HG02759 (cell line): ENCODE measurements around the gene IMP4.

Source experiments
- ATAC-seq: cut with Tn5 transposase; IDR thresholded peaks from one replicate; pipeline ENCODE4 v1.9.1; 2021; ENCODE audit warnings: mild to moderate bottlenecking, moderate library complexity; ENCODE audit not compliant: unreplicated experiment

IMP4 gene

DNA sequence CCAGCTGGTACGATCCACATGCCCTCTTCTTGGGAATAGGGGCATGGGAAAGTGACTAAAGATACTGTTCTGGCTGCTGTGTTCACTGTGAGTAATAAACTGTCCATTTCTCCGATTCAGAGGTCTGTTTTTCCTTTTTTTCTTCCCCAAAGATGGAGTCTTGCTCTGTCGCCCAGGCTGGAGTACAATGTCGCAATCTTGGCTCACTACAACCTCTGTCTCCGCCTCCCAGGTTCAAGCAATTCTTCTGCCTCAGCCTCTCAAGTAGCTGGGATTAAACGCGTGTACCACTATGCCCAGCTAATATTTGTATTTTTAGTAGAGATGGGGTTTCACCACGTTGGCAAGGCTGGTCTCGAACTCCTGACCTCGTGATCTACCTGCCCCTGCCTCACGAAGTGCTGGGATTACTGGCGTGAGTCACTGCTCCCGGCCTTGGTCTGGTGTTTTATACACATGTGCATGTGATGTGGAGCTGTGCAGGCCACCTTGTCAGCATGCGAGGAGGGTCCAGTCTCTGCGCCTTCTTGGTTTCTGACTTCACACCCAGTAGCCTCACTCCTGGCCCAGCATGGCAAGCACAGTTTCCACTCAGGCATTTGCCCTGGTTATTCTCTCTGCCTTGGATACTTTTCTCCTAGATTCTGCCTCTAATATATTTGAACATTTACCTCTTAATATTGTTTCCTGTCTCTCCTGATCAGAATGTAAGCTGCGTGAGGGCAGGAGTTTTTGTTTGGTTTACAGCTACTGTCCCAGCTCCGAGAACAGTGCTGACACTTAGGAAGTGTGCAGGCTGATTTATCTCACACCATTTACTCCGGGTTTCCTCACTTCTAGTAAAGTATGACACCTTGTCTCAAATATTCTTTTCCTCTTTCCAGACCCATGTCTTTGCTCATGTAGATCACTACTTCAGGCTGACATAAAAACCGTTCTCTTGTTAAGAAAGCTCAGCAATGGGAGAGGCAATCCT lies 32.9 kb downstream of the IMP4 start:
- ATAC-seq = no peak

DNA sequence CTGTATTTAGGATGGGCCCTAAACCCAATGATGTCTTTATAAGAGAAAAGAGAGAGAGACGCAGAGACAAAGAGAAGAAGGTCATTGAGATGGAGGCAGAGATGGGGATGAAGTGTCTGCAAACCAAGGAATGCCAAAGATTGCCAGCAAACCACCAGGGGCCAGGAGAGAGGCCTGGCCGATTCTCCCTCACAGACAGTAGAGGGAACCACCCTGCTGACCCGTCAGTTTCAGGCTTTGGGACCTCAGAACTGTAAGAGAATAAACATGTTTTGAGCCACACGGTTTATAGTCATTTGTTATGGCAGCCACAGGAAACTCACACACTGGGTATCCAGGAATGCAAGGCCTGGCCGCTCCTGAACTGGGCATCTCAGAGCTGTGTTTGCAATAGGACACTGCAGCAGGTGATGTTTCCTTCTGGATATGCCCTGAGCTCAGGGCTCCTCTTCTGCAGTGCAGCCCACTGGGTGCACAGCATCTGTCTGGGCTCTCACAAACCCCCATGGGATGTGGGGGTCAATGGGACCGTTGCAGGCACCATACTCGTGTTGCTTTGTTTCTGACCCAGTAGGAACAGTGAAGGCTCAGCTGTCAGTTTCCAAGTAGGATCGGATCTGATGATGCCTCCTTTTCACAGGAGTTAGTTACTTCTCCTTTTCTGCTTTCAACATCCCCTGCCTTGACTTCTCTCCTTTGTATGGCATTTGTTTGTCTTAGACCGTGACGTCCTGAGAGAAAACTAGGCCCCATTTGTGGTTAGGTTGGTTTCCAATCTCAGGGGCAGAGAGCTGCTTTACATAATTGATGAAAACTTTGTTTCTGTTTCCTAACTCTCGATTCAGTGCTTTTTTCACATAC lies 34.0 kb downstream of the IMP4 start:
- peak; percentile 48 for ATAC-seq

DNA sequence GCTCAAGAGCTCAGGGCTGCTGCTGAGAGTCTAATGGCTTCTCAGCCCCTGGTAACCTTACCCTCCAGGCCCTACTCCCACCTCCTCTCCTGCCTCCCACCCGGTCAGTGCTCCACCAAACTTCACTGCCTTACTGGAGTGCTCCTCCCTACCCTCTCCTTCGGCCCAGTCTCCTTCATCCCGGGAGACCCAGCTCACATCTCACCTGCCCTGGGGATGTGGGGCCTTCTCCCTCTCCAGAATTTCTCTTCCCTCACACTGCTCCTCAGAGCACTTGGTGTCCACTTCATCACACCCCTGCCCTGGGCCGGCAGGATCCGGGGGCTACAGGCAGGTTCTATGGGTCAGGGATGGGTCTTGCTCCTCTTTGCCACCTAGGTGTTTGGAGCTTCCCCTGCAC lies 34.8 kb downstream of the IMP4 start:
- no peak for ATAC-seq

DNA sequence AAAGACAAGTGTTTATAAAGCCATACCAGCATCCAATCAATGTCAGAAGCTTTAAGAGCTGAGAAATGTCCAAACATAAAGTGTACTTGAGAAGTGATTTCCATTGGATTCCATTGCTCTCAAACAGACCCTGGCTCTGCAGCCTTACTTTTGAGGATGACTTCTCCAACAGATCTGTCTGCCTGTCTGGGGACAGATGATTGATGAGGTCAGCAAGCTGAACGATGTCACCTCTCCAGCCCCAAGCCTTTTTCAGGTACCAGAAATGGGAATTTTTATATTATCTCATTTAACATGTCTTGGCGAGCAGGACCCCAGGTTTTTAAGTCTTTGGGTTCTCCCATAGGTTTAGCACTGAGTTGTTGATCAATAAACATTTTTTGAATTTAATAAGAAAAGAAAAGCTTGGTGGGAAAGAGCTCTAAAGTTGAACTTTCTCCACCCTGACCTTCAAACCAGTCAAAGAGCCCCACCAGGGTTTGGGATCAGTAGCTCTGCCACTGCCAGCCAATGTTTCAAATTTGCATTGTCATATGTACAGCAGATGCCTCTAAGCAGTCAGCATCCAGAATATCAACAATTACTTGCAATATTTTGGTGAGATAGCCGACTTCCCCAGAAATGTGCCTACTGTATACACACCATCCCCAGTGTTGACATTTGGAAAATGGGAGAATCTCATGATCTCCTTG lies 35.7 kb downstream of the IMP4 start:
- no peak for ATAC-seq

DNA sequence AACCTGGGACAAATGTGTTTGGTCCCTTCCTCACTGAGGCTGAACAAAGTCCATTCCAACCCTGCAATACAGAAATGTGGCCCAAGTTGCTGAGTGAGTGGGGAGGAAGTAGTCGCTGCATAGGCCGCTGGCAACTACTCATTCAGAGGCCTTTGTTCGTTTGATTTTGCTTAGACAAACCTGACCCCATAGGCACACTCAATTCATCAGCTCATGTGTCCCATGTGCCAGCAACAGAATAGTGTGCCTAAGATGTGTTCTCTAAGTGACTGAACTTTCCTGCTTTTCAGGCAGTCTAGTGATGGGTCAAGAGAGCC lies 36.2 kb downstream of the IMP4 start:
- ATAC-seq = no peak

DNA sequence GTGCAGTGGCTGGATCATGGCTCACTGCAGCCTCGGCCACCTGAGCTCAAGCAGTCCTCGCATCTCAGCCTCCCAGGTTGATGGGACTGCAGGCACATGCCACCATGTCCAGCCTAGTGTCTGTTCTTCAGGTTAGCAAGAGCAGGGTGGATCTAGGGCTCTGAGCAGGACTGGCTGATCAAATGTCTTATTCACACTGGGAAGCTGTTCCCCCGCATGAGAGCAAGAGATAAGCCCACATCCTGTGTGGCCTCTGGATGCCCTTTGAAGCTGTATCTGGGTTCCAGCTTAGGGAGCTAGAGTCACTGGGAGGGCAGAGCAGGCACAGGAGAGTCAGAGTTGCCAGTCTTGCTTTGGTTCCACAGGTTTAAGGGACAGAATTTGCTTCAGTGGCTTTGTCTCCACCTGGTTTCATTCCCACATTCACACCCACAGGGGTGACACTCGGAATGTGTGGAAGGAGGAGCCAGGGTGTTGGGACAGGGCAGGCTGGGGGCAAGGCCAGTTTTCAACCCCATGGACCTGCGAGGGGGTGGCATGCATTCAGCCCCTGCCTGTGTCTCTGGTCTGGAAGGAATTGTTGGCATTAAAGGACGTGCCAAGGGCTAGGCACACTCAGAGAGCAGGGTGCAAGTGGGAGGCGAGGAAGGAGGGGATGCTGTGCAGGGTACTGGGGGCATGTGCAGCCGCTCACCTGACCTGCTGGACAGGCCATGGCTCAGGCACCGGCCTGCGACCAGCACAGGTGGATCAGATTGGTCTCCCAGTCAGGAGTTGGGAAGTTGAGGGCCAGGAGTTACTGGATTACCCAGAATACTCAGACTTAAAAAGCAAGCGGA lies 37.6 kb downstream of the IMP4 start:
- ATAC-seq = no peak

DNA sequence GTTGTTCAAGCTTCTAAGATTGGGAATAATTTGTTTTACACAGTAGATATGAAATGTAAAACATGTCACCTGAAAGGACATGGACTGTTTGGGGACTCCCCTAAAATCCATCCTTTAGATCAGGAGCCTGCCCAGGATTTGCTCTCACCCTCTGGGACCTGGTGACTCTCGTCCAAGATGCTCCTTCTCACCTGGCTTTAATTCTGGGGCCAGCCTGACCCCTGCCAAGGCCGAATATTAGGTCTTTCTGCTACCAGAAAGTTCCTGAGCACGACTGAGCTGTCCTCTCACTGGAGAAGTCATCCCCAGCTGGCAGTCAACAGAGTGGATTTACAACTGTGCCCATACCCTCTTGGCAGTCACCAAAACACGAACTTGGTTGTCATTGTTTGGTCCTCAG lies 38.4 kb downstream of the IMP4 start:
- ATAC-seq = no peak

DNA sequence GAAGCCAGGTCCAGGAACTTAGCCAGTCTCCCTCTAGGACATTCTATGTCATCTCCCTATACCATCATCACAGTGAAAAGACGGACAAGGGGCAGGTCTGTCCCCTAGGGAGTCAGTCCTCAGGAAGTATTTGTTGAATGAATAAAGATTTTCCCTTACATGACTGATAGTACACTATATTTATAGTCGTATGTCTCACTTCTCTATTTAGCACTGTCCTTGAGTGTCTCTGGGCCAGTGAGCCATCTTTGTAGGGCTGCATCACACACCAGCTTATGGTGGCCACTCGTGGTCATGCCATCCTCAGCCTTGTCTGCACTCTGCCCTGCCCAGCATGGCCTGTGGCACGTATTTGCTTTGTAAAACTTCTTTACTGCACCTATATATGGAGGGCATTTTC lies 38.9 kb downstream of the IMP4 start:
- no peak for ATAC-seq

DNA sequence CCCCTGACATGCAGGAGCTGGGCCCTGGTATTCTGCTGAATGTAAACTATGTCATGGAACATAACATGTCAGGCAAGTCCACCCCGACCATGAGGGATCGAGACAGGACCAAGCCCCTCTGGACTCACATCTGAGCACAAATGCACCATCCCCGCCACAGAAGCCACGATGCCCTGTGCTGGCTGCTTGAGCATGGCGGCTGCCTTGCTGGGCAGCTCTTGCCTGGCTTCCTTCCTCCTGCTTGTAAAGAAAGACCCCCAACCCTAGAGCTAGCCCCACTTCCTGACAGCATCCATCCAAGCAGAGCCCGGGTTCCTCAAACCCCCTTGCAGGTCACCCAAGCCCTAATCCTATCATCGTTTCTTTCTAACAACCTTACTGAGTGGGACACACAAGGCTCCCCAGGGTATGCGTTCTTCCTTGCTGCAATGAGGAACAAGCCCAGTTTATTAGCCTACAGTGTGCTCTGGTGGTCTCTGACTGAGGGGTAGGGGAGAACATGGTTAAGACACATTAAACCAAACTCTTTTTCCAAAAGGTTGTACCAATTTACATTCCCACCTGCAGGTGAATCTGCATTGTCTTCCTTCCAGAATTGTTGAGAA lies 39.7 kb downstream of the IMP4 start:
- ATAC-seq = no peak

DNA sequence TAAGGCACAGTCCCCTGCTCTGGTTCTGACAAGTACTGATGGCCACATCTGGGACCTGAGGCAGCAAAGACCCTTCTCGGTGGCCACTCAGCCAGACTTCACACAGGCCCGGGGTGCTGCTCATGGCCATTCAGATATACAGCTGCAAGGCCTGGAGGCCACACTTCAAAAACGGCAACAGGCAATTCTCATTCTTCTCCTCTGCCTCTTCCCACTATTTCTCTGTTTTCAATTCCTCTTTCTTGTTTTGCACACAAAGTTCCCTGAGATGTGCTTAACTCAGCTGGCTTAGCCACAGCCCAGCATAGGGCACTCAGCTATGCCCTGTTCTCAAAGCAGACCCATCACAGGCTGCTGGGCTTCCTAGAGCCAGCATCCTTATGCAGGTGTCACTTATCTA lies 43.0 kb downstream of the IMP4 start:
- ATAC-seq = peak; percentile 57

DNA sequence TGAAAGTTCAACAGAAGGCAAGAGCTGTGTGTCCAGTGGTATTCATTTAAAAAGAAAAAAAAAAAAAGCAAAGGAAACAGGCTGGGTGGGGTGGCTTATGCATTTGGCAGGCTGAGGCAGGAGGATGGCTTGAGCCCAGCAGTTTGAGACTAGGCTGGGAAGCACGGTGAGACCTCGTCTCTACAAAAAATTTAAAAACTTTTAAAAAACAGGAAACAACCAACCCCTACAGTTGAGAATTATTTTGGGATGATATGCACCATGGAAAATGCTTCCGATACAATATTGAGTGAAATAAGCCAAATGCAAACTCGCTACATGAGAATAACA lies 44.3 kb downstream of the IMP4 start:
- ATAC-seq = no peak

DNA sequence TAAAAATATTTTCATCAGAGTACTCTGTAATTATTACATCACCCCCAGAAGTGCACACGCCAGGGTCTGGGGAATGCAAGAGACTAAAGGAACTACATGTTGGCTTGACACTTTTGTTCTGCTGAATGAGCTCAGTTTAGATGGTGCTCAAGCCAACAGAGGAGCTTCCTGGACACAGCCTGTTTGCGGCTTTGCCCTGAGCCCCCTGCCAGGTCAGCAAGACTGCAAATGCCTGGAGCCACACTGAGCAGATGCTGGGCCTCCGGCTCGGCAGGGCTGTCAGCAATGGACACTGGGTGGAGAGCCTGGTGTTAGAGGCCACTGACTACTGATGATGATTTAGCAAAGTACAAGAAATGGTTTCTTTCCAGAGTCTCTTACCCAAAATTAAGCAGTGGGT lies 45.1 kb downstream of the IMP4 start:
- no peak for ATAC-seq

DNA sequence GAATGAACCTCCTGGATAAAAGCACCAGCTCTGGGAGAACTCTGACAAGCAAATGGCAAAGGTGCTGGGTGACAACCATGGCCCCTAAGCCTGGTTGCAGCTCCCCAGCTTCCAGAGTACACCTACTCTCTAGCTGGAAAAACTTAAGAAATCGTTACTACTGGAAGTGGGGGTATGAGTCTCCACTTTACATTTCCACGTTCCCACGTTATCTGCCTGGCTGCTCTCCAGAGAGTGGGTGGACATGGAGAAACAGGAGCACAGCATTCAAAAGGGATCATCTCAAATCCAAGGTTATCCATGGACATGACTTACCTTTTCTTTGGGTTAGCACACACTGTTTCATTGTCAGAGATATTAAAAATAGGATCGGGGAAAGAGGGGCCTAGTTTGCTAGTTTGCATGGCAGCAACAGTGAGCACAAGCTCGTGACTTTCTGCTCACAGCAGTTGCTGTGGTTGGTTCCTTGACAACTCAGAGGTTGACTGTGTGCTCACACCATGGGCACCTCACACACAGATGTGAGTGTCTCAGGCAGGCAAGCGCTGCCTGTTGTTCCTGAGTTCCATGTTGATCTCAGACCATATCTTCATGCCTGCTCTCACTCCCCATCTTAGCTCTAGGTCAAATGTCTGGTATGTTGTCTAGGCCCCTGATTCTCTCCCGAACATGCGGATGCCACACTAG lies 45.7 kb downstream of the IMP4 start:
- no peak for ATAC-seq

DNA sequence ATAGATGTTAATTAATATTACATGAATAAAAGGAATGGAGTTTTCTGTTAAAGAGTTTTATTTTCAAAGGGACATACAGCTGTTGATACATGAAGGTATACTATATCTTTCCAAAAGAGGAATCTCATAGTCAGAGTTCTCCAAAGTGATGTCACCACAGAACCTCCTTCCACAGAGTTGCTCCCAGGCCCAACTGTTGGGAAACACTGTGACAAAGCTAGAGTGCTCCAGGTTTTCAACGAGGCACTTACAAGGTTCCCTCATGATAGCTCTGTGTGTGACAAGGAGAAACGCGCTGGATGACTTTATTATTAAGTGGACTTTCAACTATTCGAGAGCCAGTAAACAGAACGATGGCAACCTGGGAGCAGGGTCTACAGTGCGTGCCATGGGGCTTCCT lies 46.7 kb downstream of the IMP4 start:
- no peak for ATAC-seq

DNA sequence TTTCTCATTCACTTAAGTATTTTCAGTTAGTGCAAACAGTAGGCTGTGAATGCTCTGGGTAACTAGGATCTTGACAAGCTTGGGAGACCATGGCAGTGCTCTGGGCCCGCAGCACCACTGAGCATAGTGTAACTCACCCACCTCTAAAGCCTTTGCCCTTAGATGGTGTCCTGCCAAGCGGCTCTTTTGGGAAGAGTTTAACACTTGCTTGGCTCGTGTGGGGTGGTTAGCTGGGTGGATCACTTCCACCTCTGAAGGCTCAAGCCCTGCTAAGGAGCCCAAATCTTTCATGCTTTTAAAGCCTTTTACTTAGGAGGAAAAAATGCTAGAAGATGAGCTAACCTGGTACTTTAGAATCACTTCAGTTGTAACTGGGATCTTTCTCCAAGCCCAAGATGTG lies 47.1 kb downstream of the IMP4 start:
- no peak for ATAC-seq

DNA sequence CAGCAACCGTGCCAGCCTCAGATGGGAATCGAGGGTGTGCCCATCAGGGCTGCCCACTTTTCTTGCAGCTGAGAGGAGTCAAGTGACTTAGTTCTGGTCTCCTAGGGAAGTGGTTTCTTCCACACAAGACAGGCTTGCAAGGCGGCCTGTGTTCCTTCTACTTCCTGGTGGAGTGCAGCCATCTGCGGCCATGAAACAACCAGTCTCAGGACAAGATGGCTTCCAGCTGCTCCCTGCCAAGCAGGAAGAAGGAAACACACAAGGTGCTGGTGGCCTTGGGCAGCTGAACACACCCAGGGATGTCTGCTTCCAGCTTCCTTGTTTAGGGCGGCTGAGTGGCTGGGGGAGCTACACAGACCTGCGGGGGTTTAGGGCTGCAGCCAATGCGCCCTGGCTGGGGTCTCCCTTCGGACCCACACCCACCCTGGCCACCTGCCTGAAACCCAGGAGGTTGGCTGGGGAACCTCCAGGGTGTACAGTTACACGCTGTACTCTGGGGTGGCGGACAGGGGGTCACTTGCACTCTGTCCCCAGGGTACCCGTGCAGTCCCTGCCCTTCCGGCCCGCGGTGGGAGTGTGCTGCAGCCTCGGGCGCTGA lies 47.9 kb downstream of the IMP4 start:
- ATAC-seq = peak; percentile 21

DNA sequence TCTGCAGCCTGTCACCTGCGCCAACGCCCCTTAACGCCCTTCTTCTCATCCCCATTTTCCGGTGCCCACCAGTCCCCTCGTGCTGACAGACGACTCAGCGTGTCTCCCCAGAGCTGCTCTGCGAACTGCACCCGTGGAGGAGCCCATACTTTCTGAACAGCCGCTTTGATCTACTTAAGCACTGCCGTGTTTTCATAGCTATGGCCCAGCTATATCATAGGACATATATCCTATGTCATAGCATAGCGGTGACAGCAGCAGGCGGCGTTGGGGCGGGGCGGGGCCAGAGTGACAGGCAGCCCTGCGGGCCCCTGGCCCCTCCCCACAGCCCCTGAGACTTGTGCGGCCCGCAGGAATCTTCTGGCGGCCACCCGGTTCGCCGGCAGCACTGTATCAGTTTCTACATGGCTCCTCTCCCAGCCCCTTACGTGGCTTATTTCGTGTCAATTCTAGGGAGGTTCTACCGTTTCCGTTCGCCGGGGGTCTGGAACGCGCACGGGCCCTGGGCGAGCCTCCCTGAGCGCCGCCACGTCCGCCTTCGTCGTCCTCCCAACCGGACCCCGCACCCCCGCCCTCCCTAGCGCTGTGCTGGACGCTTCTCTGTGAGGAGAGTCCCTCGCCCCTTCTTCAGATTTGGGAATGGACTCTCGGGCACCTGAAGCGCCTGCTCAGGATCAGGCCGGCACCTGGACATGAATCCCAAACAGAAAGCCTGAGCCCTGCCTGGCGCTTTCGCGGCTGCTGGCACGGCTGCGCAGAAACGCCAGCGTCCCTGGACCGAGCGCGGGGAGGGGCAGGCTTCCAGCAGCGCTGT lies 48.6 kb downstream of the IMP4 start:
- ATAC-seq = peak; percentile 91

DNA sequence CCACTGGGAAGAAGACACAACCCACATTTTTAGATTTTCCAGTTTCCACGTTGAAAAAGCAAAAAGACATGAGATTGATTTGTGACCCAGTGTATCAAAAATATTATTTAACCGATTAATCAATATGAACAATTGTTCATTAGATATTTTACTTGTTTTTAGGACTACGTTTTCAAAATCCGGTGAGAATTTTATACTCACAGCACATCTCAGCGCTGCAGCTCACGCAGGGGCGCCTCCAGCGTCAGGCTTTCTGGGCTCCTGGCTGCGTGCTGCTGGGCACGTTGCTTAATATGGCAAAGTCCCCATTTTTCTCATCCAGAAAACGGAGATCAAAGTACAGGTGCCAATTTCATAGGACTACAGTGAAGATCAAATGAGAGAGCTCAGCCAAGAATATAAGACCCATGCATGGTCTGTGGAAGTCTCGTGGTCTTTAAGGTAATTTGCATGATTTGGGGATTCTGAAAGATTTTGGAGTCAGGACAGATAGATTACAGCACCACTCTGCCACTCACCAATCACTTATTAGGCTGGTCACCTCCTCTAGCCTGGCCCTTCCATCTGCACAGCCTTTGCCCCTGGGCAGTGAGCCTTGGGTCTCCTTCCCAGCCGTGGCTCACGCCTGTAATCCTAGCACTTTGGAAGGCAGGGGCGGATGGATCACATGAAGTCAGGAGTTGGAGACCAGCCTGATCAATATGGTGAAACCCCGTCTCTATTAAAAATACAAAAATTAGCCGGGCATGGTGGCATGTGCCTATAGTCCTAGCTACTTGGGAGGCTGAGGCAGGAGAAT lies 49.4 kb downstream of the IMP4 start:
- no peak for ATAC-seq
